Breast epithelium (tissue), 4 donors: ENCODE results near the gene LRRC49. TPM values are rescaled to one million over a fixed set of nuclear protein-coding genes. Genes with fewer than 3 reads are reported as not detected.

Experiments
- DNase-seq, 2 donors: peaks; one replicate each; pipeline ENCODE4 v3.0.0-alpha.2; 2019; ENCODE audit warnings: low spot score in 2 of 2
- H3K27ac ChIP-seq, 2 donors: fragments of 200-600 bp; sonication (generic) in 1 of 2; one replicate each; pipeline ENCODE4 v1.5.1; 2016 to 2019; ENCODE audit warnings: mild to moderate bottlenecking in 1 of 2
- H3K27me3 ChIP-seq, 2 donors: fragments of 200-600 bp; sonication (generic) in 1 of 2; one replicate each; pipeline versions ENCODE4 v1.5.1 to v1.6.0; 2017 to 2019; ENCODE audit warnings: control low read depth in 1 of 2, mild to moderate bottlenecking in 1 of 2
- H3K36me3 ChIP-seq: fragments of 200-600 bp; one replicate; pipeline ENCODE4 v1.5.1; 2019
- H3K4me1 ChIP-seq, 2 donors: fragments of 200-600 bp; sonication (generic); one replicate each; pipeline ENCODE4 v1.5.1; 2016 to 2019; ENCODE audit warnings: control low read depth in 1 of 2
- H3K4me3 ChIP-seq, 3 donors: fragments of 200-600 bp; sonication (generic); 1 replicate in 2 of 3; 2 replicates in 1 of 3; pipeline ENCODE4 v1.5.1; 2016 to 2019; ENCODE audit warnings: mild to moderate bottlenecking in 3 of 3, moderate library complexity in 2 of 3
- H3K9me3 ChIP-seq, 2 donors: fragments of 200-600 bp; sonication (generic) in 1 of 2; one replicate each; pipeline ENCODE4 v1.5.1; 2016 to 2019; ENCODE audit warnings: control low read depth in 1 of 2
- POLR2A ChIP-seq: fragments of 450-650 bp; IDR thresholded peaks from one replicate; pipeline ENCODE4 v1.6.1; 2016; ENCODE audit warnings: antibody characterized with exemption, mild to moderate bottlenecking, moderate library complexity
- POLR2AphosphoS5 ChIP-seq, 3 donors: sonication (generic); formaldehyde crosslinking; IDR thresholded peaks; one replicate each; pipeline ENCODE4 v1.6.1; 2017; ENCODE audit warnings: antibody characterized with exemption in 3 of 3
- intact Hi-C: fragments of 100-400 bp; cut with DNase I; formaldehyde crosslinking; loops from one replicate; pipeline ENCODE4 v1.15.1; 2023; ENCODE audit warnings: low total_unique reads
- total RNA-seq, 3 donors: library from RNA; depleted of rRNA; stranded (reverse); fragments of >200 nt; gene quantifications; one replicate each; pipeline ENCODE4 v1.1.0, GENCODE V29; 2016
- TF ChIP-seq, protein P1 (sequence below), 3 donors: fragments of 450-650 bp; IDR thresholded peaks; one replicate each; pipeline ENCODE4 v1.5.1; 2016 to 2017; ENCODE audit warnings: antibody characterized with exemption in 3 of 3, mild to moderate bottlenecking in 3 of 3, moderate library complexity in 3 of 3

Gene LRRC49
- total RNA-seq, 3 donors from 2014 or later, result 6.7 to 13.3 (median 9.5) TPM

DNA sequence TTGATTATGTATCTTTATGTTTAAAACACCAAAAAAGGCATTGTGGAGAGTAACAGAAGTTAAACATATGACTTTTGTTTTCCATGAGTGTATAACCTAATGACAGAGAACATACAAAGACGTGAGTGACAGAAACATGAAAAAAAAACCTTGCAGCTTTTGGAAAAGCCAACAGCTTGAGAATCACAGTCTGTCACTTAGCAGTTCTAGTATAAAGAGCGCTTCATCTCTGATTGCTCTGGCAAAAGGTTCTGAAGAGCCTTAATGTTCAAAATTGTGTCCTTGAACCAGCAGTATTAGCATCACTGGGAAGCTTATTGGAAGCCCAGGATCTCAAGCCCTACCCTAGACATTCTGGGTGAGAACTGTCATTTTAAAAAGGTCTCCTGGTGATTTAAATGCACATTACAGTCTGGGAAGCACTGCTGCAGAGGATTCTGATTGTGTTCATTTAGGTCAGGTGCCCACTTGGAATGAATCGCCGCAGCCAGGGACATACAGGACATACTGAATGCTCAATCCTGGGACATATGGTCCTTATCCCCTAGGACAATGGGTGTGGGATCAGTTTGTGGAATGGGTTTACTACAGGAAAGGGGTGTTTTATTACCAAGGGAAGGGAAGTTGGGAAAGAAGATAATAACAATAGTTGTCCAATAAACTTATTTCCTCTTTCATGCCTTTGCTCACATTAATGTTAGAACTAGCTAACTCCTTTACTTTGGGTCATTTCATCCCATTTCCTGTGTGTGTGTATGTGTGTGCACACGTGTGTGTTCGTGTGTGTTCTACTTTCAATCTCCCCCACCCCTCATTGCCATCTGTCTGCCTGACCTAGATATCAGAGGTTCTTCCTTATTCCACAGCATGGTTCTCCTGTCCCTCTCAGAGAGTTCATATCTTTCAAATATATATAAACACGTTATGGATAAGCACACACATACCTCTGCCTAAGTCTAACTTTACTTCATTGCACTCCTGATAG is 55.0 kb downstream of the LRRC49 start:
- TF ChIP-seq, protein P1, sequence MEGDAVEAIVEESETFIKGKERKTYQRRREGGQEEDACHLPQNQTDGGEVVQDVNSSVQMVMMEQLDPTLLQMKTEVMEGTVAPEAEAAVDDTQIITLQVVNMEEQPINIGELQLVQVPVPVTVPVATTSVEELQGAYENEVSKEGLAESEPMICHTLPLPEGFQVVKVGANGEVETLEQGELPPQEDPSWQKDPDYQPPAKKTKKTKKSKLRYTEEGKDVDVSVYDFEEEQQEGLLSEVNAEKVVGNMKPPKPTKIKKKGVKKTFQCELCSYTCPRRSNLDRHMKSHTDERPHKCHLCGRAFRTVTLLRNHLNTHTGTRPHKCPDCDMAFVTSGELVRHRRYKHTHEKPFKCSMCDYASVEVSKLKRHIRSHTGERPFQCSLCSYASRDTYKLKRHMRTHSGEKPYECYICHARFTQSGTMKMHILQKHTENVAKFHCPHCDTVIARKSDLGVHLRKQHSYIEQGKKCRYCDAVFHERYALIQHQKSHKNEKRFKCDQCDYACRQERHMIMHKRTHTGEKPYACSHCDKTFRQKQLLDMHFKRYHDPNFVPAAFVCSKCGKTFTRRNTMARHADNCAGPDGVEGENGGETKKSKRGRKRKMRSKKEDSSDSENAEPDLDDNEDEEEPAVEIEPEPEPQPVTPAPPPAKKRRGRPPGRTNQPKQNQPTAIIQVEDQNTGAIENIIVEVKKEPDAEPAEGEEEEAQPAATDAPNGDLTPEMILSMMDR (IDR thresholded peaks at IDR 0.05), result no peak
- TF ChIP-seq POLR2AphosphoS5 (IDR thresholded peaks at IDR 0.05), result no peak
- TF ChIP-seq POLR2A, result no peak
- DNase-seq, result no peak
- intact Hi-C loops, result no loop called here
- H3K9me3 ChIP-seq, result peaks cover 7 to 11% of the 10 kb centered on the region in 2 donors
- H3K4me1 ChIP-seq, result no peaks in the 10 kb centered on the region
- H3K27ac ChIP-seq, result no peak overlapping the region
- no peak overlapping the region for H3K4me3 ChIP-seq
- no peaks in the 10 kb centered on the region for H3K27me3 ChIP-seq
- H3K36me3 ChIP-seq, result no peaks in the 10 kb centered on the region

DNA sequence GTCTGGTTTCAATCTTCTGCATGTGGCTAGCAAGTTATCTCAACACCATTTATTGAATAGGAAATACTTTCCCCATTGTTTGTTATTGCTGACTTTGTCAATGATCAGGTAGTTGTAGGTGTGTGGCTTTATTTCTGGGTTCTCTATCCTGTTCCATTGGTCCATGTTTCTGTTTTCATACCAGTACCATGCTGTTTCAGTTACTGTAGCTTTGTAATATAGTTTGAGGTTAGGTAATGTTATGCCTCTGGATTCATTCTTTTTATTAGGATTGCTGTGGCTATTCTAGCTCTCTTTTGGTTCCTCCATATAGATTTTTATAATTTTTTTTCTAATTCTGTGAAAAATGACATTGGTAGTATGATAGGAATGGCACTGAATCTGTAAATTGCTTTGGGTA is 58.3 kb downstream of the LRRC49 start:
- no peak overlapping the region for H3K4me3 ChIP-seq
- TF ChIP-seq, protein P1 (IDR thresholded peaks at IDR 0.05), result no peak
- TF ChIP-seq POLR2AphosphoS5 (IDR thresholded peaks at IDR 0.05), result no peak
- no peak for TF ChIP-seq POLR2A
- intact Hi-C loops, result no loop called here
- H3K9me3 ChIP-seq, result peaks cover 7 to 11% of the 10 kb centered on the region in 2 donors
- no peaks in the 10 kb centered on the region for H3K36me3 ChIP-seq
- no peaks in the 10 kb centered on the region for H3K27me3 ChIP-seq
- no peak for DNase-seq
- H3K27ac ChIP-seq, result no peak overlapping the region
- no peaks in the 10 kb centered on the region for H3K4me1 ChIP-seq

DNA sequence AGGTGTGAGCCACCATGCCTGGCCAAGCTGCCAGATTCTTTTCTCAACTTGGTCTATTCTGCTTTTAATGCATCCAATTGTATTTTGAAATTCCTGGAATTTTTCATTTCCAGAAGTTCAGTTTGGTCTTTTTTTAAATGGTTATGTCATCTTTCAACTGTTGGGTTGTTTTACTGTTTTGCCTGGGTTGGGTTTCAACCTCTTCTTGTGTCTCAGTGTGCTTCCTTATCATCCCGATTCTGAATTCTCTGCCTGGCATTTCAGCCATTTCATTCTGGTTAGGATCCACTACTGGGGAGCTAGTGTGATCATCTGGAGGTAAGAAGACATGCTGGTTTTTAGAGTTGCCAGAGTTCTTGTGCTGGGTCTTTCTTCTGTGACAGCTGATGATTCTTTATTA is 61.5 kb downstream of the LRRC49 start:
- Histone ChIP-seq H3K4me1 (no peaks in the 10 kb centered on the region), H3K4me3 (no peak overlapping the region), H3K27ac (no peak overlapping the region), H3K36me3 (no peaks in the 10 kb centered on the region), H3K27me3 (no peaks in the 10 kb centered on the region), H3K9me3 (peaks cover 7 to 11% of the 10 kb centered on the region in 2 donors)
- intact Hi-C loops, result no loop called here
- TF ChIP-seq, protein P1 (IDR thresholded peaks at IDR 0.05), result no peak
- TF ChIP-seq POLR2AphosphoS5 (IDR thresholded peaks at IDR 0.05) (no peak), POLR2A (no peak)
- no peak for DNase-seq

DNA sequence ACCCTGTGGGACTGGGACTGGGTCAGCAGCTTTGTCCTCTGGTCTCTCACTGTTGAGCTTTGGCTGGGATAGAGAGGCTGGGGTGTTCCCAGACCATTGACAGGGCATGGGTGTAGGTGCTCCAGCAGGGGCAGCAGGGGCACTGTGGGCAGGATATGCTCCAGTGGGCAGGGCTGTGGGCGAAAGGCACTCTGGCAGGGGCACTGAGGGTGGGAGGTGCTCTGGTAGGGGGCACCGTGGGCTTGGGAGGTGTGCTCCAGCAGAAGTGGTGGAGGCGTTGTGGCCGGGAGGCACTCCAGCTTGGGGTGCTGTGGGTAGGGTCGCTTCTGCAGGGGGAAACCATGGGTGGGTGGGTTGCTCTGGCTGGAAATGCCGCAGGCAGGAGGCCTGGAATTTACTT is 62.1 kb downstream of the LRRC49 start:
- intact Hi-C loops, result no loop called here
- TF ChIP-seq, protein P1 (IDR thresholded peaks at IDR 0.05), result no peak
- no peak for TF ChIP-seq POLR2AphosphoS5 (IDR thresholded peaks at IDR 0.05)
- no peak for TF ChIP-seq POLR2A
- no peak overlapping the region for H3K27ac ChIP-seq
- no peak for DNase-seq
- H3K4me1 ChIP-seq, result no peaks in the 10 kb centered on the region
- no peak overlapping the region for H3K4me3 ChIP-seq
- H3K27me3 ChIP-seq, result no peaks in the 10 kb centered on the region
- H3K36me3 ChIP-seq, result no peaks in the 10 kb centered on the region
- peaks cover 7 to 11% of the 10 kb centered on the region in 2 donors for H3K9me3 ChIP-seq

DNA sequence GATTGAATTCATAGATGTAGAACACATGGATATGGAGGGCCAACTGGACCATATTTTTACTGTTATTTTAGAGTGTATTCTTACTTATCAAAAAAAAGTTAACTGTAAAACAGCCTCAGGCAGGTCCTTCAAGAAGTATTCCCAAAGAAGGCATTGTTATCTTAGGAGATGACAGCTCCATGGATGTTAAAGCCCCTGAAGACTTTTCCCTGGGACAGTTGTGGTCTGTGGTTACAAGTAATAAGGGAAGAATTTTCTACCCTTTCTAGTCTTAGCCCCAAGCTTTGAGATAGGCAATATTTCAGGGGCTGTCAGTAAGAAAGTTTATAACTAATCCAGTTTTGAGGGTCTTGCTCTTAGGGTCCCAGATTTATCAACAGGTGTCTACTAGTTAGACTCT is 62.5 kb downstream of the LRRC49 start:
- peaks cover 7 to 11% of the 10 kb centered on the region in 2 donors for H3K9me3 ChIP-seq
- H3K27me3 ChIP-seq, result no peaks in the 10 kb centered on the region
- no peak for DNase-seq

More for the DNA sequence above, 62.5 kb downstream of the LRRC49 start:
- H3K4me1 ChIP-seq, result no peaks in the 10 kb centered on the region
- no peak overlapping the region for H3K4me3 ChIP-seq
- no peaks in the 10 kb centered on the region for H3K36me3 ChIP-seq
- no peak overlapping the region for H3K27ac ChIP-seq
- no peak for TF ChIP-seq POLR2AphosphoS5 (IDR thresholded peaks at IDR 0.05)
- TF ChIP-seq, protein P1 (IDR thresholded peaks at IDR 0.05), result no peak
- no peak for TF ChIP-seq POLR2A
- intact Hi-C loops, result no loop called here
